HEK293T (cell line): ENCODE measurements around the gene ZC3H12D.

ENCODE experiments used
- BHLHE40 ChIP-seq: fragments of 450-650 bp; IDR thresholded peaks from 2 replicates; pipeline ENCODE4 v1.6.1; 2016; ENCODE audit warnings: mild to moderate bottlenecking, moderate library complexity, borderline replicate concordance
- CTBP1 ChIP-seq: fragments of 450-650 bp; IDR thresholded peaks from 2 replicates; pipeline ENCODE4 v1.6.1; 2016; ENCODE audit warnings: borderline replicate concordance
- FOXK2 ChIP-seq: fragments of 450-650 bp; IDR thresholded peaks from 2 replicates; pipeline ENCODE4 v1.6.1; 2016; ENCODE audit warnings: mild to moderate bottlenecking
- SUZ12 ChIP-seq: fragments of 450-650 bp; IDR thresholded peaks from 2 replicates; pipeline ENCODE4 v1.6.1; 2016; ENCODE audit warnings: mild to moderate bottlenecking
- TARDBP ChIP-seq: fragments of 450-650 bp; IDR thresholded peaks from 2 replicates; pipeline ENCODE4 v1.6.1; 2016
- ZNF384 ChIP-seq: fragments of 450-650 bp; IDR thresholded peaks from 2 replicates; pipeline ENCODE4 v1.6.1; 2016

- TF ChIP-seq SUZ12 (no peak), TARDBP (no peak), FOXK2 (no peak), BHLHE40 (no peak), CTBP1 (no peak), ZNF384 (no peak)
Measured at GRCh38 chr6:149508485-149508884, 23.7 kb upstream of the ZC3H12D start.
